Measurements from ENCODE around the gene SPOCK3.

Gene SPOCK3

GRCh38 chr4:167171928-167172327, 62.4 kb downstream of the SPOCK3 start:
- no peak for DNase-seq

GRCh38 chr4:167168611-167169010, 65.7 kb downstream of the SPOCK3 start:
- DNase-seq: no peak

- DNase-seq: no peak
These were observed 83.7 kb downstream of the SPOCK3 start for GRCh38 chr4:167150587-167150986.

- no peak for DNase-seq
These were observed 89.7 kb downstream of the SPOCK3 start for GRCh38 chr4:167144605-167145004.

GRCh38 chr4:167143018-167143417, 91.3 kb downstream of the SPOCK3 start:
- no peak for DNase-seq

- DNase-seq: no peak
These were observed 98.0 kb downstream of the SPOCK3 start for GRCh38 chr4:167136270-167136669.

- no peak for DNase-seq
These were observed 105.1 kb downstream of the SPOCK3 start for GRCh38 chr4:167129146-167129545.

- DNase-seq: no peak
These were observed 114.9 kb downstream of the SPOCK3 start for GRCh38 chr4:167119392-167119791.

GRCh38 chr4:167117273-167117672, 117.0 kb downstream of the SPOCK3 start:
- no peak for DNase-seq

GRCh38 chr4:167114416-167114971, 119.8 kb downstream of the SPOCK3 start:
- DNase-seq: no peak

- DNase-seq: no peak
These were observed 122.7 kb downstream of the SPOCK3 start for GRCh38 chr4:167111622-167112021.

GRCh38 chr4:167111092-167111491, 123.2 kb downstream of the SPOCK3 start:
- no peak for DNase-seq

GRCh38 chr4:167109859-167110258, 124.4 kb downstream of the SPOCK3 start:
- DNase-seq: no peak

GRCh38 chr4:167105857-167106256, 128.4 kb downstream of the SPOCK3 start:
- no peak for DNase-seq

GRCh38 chr4:167102475-167102874, 131.8 kb downstream of the SPOCK3 start:
- no peak for DNase-seq

GRCh38 chr4:167101035-167101434, 133.3 kb downstream of the SPOCK3 start:
- DNase-seq: no peak

- no peak for DNase-seq
These were observed 134.2 kb downstream of the SPOCK3 start for GRCh38 chr4:167100120-167100519.

GRCh38 chr4:167088115-167088514, 146.2 kb downstream of the SPOCK3 start:
- DNase-seq: no peak

- DNase-seq: no peak
These were observed 150.0 kb downstream of the SPOCK3 start for GRCh38 chr4:167084321-167084720.

GRCh38 chr4:167079762-167080161, 154.5 kb downstream of the SPOCK3 start:
- no peak for DNase-seq

GRCh38 chr4:167052631-167053091, 181.6 kb downstream of the SPOCK3 start:
- no peak for DNase-seq

GRCh38 chr4:167049257-167049656, 185.0 kb downstream of the SPOCK3 start:
- no peak for DNase-seq

GRCh38 chr4:167041524-167041923, 192.8 kb downstream of the SPOCK3 start:
- DNase-seq: no peak

- DNase-seq: no peak
These were observed 198.9 kb downstream of the SPOCK3 start for GRCh38 chr4:167035390-167035789.

GRCh38 chr4:167034983-167035382, 199.3 kb downstream of the SPOCK3 start:
- no peak for DNase-seq

Measured in effector CD4-positive, alpha-beta T cell (primary cell).